ENCODE data around the gene PLEKHG1.

The PLEKHG1 gene

GRCh38 chr6:150617062-150617461 lies 17.4 kb downstream of the PLEKHG1 start:
- H3K36me3 ChIP-seq (replicated peaks): no peaks in the 10 kb centered on the region
- H3K4me1 ChIP-seq: peaks cover 13% of the 10 kb centered on the region
- in situ Hi-C loops (cut with MboI; ENCODE audit: low sequenced_read_pairs): no loop called here
- no peaks in the 10 kb centered on the region; the same call in 1 of the 2 replicates for H3K9me3 ChIP-seq
- no peak overlapping the region for H3K4me3 ChIP-seq
- no peaks in the 10 kb centered on the region for H3K27me3 ChIP-seq (ENCODE audit: low read depth)
- DNase-seq (ENCODE audit: low spot score in 2 of 2): no peak

- Histone ChIP-seq H3K4me1 (peaks cover 13% of the 10 kb centered on the region), H3K27me3 (ENCODE audit: low read depth) (no peaks in the 10 kb centered on the region), H3K9me3 (no peaks in the 10 kb centered on the region; the same call in 1 of the 2 replicates), H3K4me3 (no peak overlapping the region), H3K36me3 (replicated peaks) (no peaks in the 10 kb centered on the region)
- in situ Hi-C loops (cut with MboI; ENCODE audit: low sequenced_read_pairs): no loop called here
- no peak for DNase-seq (ENCODE audit: low spot score in 2 of 2)
Measured at GRCh38 chr6:150617496-150618460, 18.1 kb downstream of the PLEKHG1 start.

GRCh38 chr6:150619275-150619674 lies 19.6 kb downstream of the PLEKHG1 start:
- H3K9me3 ChIP-seq: no peaks in the 10 kb centered on the region; the same call in 1 of the 2 replicates
- no peak overlapping the region for H3K4me3 ChIP-seq
- no peak for DNase-seq (ENCODE audit: low spot score in 2 of 2)
- peaks cover 13% of the 10 kb centered on the region for H3K4me1 ChIP-seq
- H3K36me3 ChIP-seq (replicated peaks): no peaks in the 10 kb centered on the region
- no peaks in the 10 kb centered on the region for H3K27me3 ChIP-seq (ENCODE audit: low read depth)
- in situ Hi-C loops (cut with MboI; ENCODE audit: low sequenced_read_pairs): no loop called here

GRCh38 chr6:150620244-150620643 lies 20.6 kb downstream of the PLEKHG1 start:
- in situ Hi-C loops (cut with MboI; ENCODE audit: low sequenced_read_pairs): no loop called here
- Histone ChIP-seq H3K27me3 (ENCODE audit: low read depth) (no peaks in the 10 kb centered on the region), H3K36me3 (replicated peaks) (no peaks in the 10 kb centered on the region), H3K4me3 (no peak overlapping the region), H3K4me1 (peaks cover 13% of the 10 kb centered on the region), H3K9me3 (no peaks in the 10 kb centered on the region; the same call in 1 of the 2 replicates)
- DNase-seq (ENCODE audit: low spot score in 2 of 2): no peak

- Histone ChIP-seq H3K27me3 (ENCODE audit: low read depth) (no peaks in the 10 kb centered on the region), H3K36me3 (replicated peaks) (no peaks in the 10 kb centered on the region), H3K9me3 (no peaks in the 10 kb centered on the region; the same call in 1 of the 2 replicates), H3K4me1 (peaks cover 13% of the 10 kb centered on the region), H3K4me3 (no peak overlapping the region)
- in situ Hi-C loops (cut with MboI; ENCODE audit: low sequenced_read_pairs): no loop called here
- DNase-seq (ENCODE audit: low spot score in 2 of 2): no peak
Measured at GRCh38 chr6:150620763-150621162, 21.1 kb downstream of the PLEKHG1 start.

GRCh38 chr6:150622476-150622875 lies 22.8 kb downstream of the PLEKHG1 start:
- H3K4me1 ChIP-seq: peaks cover 2% of the 10 kb centered on the region
- H3K27me3 ChIP-seq (ENCODE audit: low read depth): no peaks in the 10 kb centered on the region
- no peaks in the 10 kb centered on the region for H3K36me3 ChIP-seq (replicated peaks)
- DNase-seq (ENCODE audit: low spot score in 2 of 2): no peak
- no peaks in the 10 kb centered on the region; the same call in 1 of the 2 replicates for H3K9me3 ChIP-seq
- no peak overlapping the region for H3K4me3 ChIP-seq
- in situ Hi-C loops (cut with MboI; ENCODE audit: low sequenced_read_pairs): no loop called here

GRCh38 chr6:150622941-150623874 lies 23.5 kb downstream of the PLEKHG1 start:
- H3K4me1 ChIP-seq: no peaks in the 10 kb centered on the region
- no peaks in the 10 kb centered on the region for H3K27me3 ChIP-seq (ENCODE audit: low read depth)
- no peak overlapping the region for H3K4me3 ChIP-seq
- in situ Hi-C loops (cut with MboI; ENCODE audit: low sequenced_read_pairs): no loop called here
- no peak for DNase-seq (ENCODE audit: low spot score in 2 of 2)
- H3K36me3 ChIP-seq (replicated peaks): no peaks in the 10 kb centered on the region
- no peaks in the 10 kb centered on the region; the same call in 1 of the 2 replicates for H3K9me3 ChIP-seq

- no peaks in the 10 kb centered on the region for H3K36me3 ChIP-seq (replicated peaks)
- H3K4me1 ChIP-seq: no peaks in the 10 kb centered on the region
- in situ Hi-C loops (cut with MboI; ENCODE audit: low sequenced_read_pairs): no loop called here
- H3K4me3 ChIP-seq: no peak overlapping the region
- no peaks in the 10 kb centered on the region for H3K27me3 ChIP-seq (ENCODE audit: low read depth)
- no peak for DNase-seq (ENCODE audit: low spot score in 2 of 2)
- H3K9me3 ChIP-seq: no peaks in the 10 kb centered on the region; the same call in 1 of the 2 replicates
Measured at GRCh38 chr6:150624191-150624590, 24.5 kb downstream of the PLEKHG1 start.

- Histone ChIP-seq H3K27me3 (ENCODE audit: low read depth) (no peaks in the 10 kb centered on the region), H3K4me3 (no peak overlapping the region), H3K9me3 (no peaks in the 10 kb centered on the region), H3K36me3 (replicated peaks) (no peaks in the 10 kb centered on the region), H3K4me1 (no peaks in the 10 kb centered on the region)
- DNase-seq (ENCODE audit: low spot score in 2 of 2): no peak
- in situ Hi-C loops (cut with MboI; ENCODE audit: low sequenced_read_pairs): no loop called here
Measured at GRCh38 chr6:150625927-150626326, 26.2 kb downstream of the PLEKHG1 start.

- Histone ChIP-seq H3K4me3 (no peak overlapping the region), H3K27me3 (ENCODE audit: low read depth) (no peaks in the 10 kb centered on the region), H3K4me1 (no peaks in the 10 kb centered on the region), H3K36me3 (replicated peaks) (no peaks in the 10 kb centered on the region), H3K9me3 (no peaks in the 10 kb centered on the region)
- in situ Hi-C loops (cut with MboI; ENCODE audit: low sequenced_read_pairs): no loop called here
- DNase-seq (ENCODE audit: low spot score in 2 of 2): no peak
Measured at GRCh38 chr6:150627154-150627553, 27.5 kb downstream of the PLEKHG1 start.

GRCh38 chr6:150627585-150628025 lies 27.9 kb downstream of the PLEKHG1 start:
- 0 out of 2 replicates have a peak, but pooled peaks cover under 1% of the 10 kb centered on the region for H3K4me1 ChIP-seq
- DNase-seq (ENCODE audit: low spot score in 2 of 2): no peak
- H3K4me3 ChIP-seq: no peak overlapping the region
- no peaks in the 10 kb centered on the region for H3K36me3 ChIP-seq (replicated peaks)
- no peaks in the 10 kb centered on the region for H3K9me3 ChIP-seq
- in situ Hi-C loops (cut with MboI; ENCODE audit: low sequenced_read_pairs): no loop called here
- no peaks in the 10 kb centered on the region for H3K27me3 ChIP-seq (ENCODE audit: low read depth)

GRCh38 chr6:150628908-150629307 lies 29.2 kb downstream of the PLEKHG1 start:
- DNase-seq (ENCODE audit: low spot score in 2 of 2): no peak
- Histone ChIP-seq H3K4me1 (peaks cover 2% of the 10 kb centered on the region; the same call in 1 of the 2 replicates), H3K9me3 (no peaks in the 10 kb centered on the region), H3K27me3 (ENCODE audit: low read depth) (no peaks in the 10 kb centered on the region), H3K36me3 (replicated peaks) (no peaks in the 10 kb centered on the region), H3K4me3 (no peak overlapping the region)
- in situ Hi-C loops (cut with MboI; ENCODE audit: low sequenced_read_pairs): no loop called here

- Histone ChIP-seq H3K4me1 (peaks cover 15% of the 10 kb centered on the region), H3K9me3 (no peaks in the 10 kb centered on the region), H3K36me3 (replicated peaks) (no peaks in the 10 kb centered on the region), H3K27me3 (ENCODE audit: low read depth) (no peaks in the 10 kb centered on the region), H3K4me3 (no peak overlapping the region)
- in situ Hi-C loops (cut with MboI; ENCODE audit: low sequenced_read_pairs): no loop called here
- no peak for DNase-seq (ENCODE audit: low spot score in 2 of 2)
Measured at GRCh38 chr6:150631283-150631983, 31.7 kb downstream of the PLEKHG1 start.
